B cell (primary cell): ENCODE results near the gene TMUB2. TPM values are rescaled to one million over a fixed set of nuclear protein-coding genes. Genes with fewer than 3 reads are reported as not detected.

Experiments
- ATAC-seq: fragments of 200-7000 bp; cut with Tn5 transposase; one replicate; pipeline ENCODE4 v1.10.0; 2021; ENCODE audit warnings: low read depth, mild to moderate bottlenecking, moderate number of reproducible peaks, moderate library complexity
- CTCF ChIA-PET: fragments of 350-600 bp; sonication (Branson Sonifier 250); formaldehyde crosslinking; loops from one replicate; lab custom pipeline; 2021; ENCODE audit warnings: antibody characterized with exemption, inconsistent platforms; lab: Charles Lee
- POLR2A ChIA-PET: fragments of 350-600 bp; sonication (Branson Sonifier 250); formaldehyde crosslinking; loops from one replicate; lab custom pipeline; 2021; ENCODE audit warnings: antibody characterized with exemption; lab: Charles Lee
- DNase-seq: peaks from one replicate; pipeline ENCODE4 v3.0.0; 2013
- H2AFZ ChIP-seq: 2 replicates; pipeline ENCODE4 v1.6.1; 2012; ENCODE audit warnings: mild to moderate bottlenecking, low read depth, low read length; ENCODE audit not compliant: insufficient read depth, poor library complexity, severe bottlenecking
- H3K27ac ChIP-seq, 2 donors: 1 replicate in 1 of 2; 2 replicates in 1 of 2; pipeline ENCODE4 v1.5.1; 2012 to 2013; ENCODE audit warnings: low read length in 2 of 2, mild to moderate bottlenecking in 2 of 2, moderate library complexity in 1 of 2
- H3K27me3 ChIP-seq, 4 experiments: fragments of 200-600 bp in 1 of 4; sonication (generic) in 1 of 4; replicated peaks in 1 of 4; 1 replicate in 2 of 4; 2 replicates in 2 of 4; pipeline versions ENCODE4 v1.6.1 to v1.7.0; 2013 to 2016; ENCODE audit warnings: low read length in 3 of 4, mild to moderate bottlenecking in 2 of 4, mixed read lengths in 1 of 4, moderate library complexity in 1 of 4; ENCODE audit not compliant: insufficient read depth in 4 of 4, control insufficient read depth in 3 of 4; ENCODE audit errors: control extremely low read depth in 1 of 4
- H3K36me3 ChIP-seq, 2 experiments: replicated peaks in 1 of 2; 1 replicate in 1 of 2; 2 replicates in 1 of 2; pipeline versions ENCODE4 v1.6.1 to v1.7.1; 2013; ENCODE audit warnings: low read length in 1 of 2; ENCODE audit not compliant: insufficient read depth in 2 of 2, control insufficient read depth in 1 of 2; ENCODE audit errors: control extremely low read depth in 1 of 2, extremely low read depth in 1 of 2
- H3K4me1 ChIP-seq, 2 donors: fragments of 200-600 bp in 1 of 2; sonication (generic) in 1 of 2; 1 replicate in 1 of 2; 2 replicates in 1 of 2; pipeline versions ENCODE4 v1.5.1 to v1.6.1; 2013 to 2017; ENCODE audit warnings: low read length in 2 of 2; ENCODE audit not compliant: control insufficient read depth in 2 of 2, insufficient read depth in 2 of 2
- H3K4me2 ChIP-seq: replicated peaks from 2 replicates; pipeline ENCODE3; 2012; ENCODE audit warnings: mild to moderate bottlenecking, low read depth, low read length; ENCODE audit not compliant: poor library complexity, severe bottlenecking
- H3K4me3 ChIP-seq, 5 experiments: fragments of 200-600 bp in 1 of 5; sonication (generic) in 1 of 5; 1 replicate in 3 of 5; 2 replicates in 2 of 5; pipeline versions ENCODE4 v1.5.1 to v1.7.0; 2011 to 2016; ENCODE audit warnings: low read length in 4 of 5, mild to moderate bottlenecking in 4 of 5, low read depth in 2 of 5, control low read depth in 1 of 5, moderate library complexity in 1 of 5; ENCODE audit not compliant: insufficient read depth in 1 of 5; ENCODE audit errors: control extremely low read depth in 1 of 5, extremely low read depth in 1 of 5
- H3K79me2 ChIP-seq: fragments of 200-600 bp; sonication (generic); one replicate; pipeline ENCODE4 v1.6.0; 2016; ENCODE audit warnings: low read length; ENCODE audit not compliant: control insufficient read depth, insufficient read depth
- H3K9ac ChIP-seq: fragments of 200-600 bp; sonication (generic); 2 replicates; pipeline ENCODE4 v1.6.1; 2017; ENCODE audit warnings: mild to moderate bottlenecking, low read length, moderate library complexity
- H3K9me3 ChIP-seq, 3 donors: one replicate each; pipeline versions ENCODE4 v1.6.1 to v1.7.1; 2013; ENCODE audit warnings: low read length in 2 of 3; ENCODE audit not compliant: control insufficient read depth in 2 of 3, insufficient read depth in 1 of 3; ENCODE audit errors: control extremely low read depth in 1 of 3
- H4K20me1 ChIP-seq: 2 replicates; pipeline ENCODE4 v1.6.0; 2012; ENCODE audit warnings: mild to moderate bottlenecking, low read length; ENCODE audit not compliant: insufficient read depth, control insufficient read depth, poor library complexity, severe bottlenecking
- H3K27ac Mint-ChIP-seq: one replicate; pipeline ENCODE4 v1.8.0; 2021; ENCODE audit warnings: mixed read lengths
- H3K27me3 Mint-ChIP-seq: one replicate; pipeline ENCODE4 v1.8.0; 2021; ENCODE audit warnings: mixed read lengths
- H3K4me1 Mint-ChIP-seq: one replicate; pipeline ENCODE4 v1.8.0; 2021; ENCODE audit warnings: mixed read lengths
- H3K4me3 Mint-ChIP-seq: one replicate; pipeline ENCODE4 v1.8.0; 2021; ENCODE audit warnings: mixed read lengths
- H3K9me3 Mint-ChIP-seq: one replicate; pipeline ENCODE4 v1.8.0; 2022; ENCODE audit warnings: mixed read lengths; ENCODE audit not compliant: insufficient read depth
- CTCF ChIP-seq: fragments of 200-600 bp; IDR thresholded peaks from one replicate; pipeline ENCODE4 v1.8.0; 2022; ENCODE audit warnings: antibody characterized with exemption, mild to moderate bottlenecking
- EZH2 ChIP-seq: IDR thresholded peaks from 2 replicates; pipeline ENCODE4 v1.6.1; 2012; ENCODE audit warnings: borderline replicate concordance, low read depth, mild to moderate bottlenecking, moderate library complexity, low read length; ENCODE audit not compliant: insufficient read depth, poor library complexity, severe bottlenecking
- WGBS: methylation state at CpG from one replicate; pipeline ENCODE4 v1.1.5; 2013; ENCODE audit warnings: missing lambda C conversion rate; ENCODE audit not compliant: insufficient coverage; 5-methylcytosine and 5-hydroxymethylcytosine counted together
- intact Hi-C: fragments of 100-400 bp; cut with micrococcal nuclease; formaldehyde crosslinking; loops from one replicate; pipeline ENCODE4 v1.10.0; 2022
- polyA plus RNA-seq: library from polyadenylated mRNA; depleted of rRNA; stranded (reverse); fragments of >200 nt; gene quantifications from 2 replicates; pipeline ENCODE4 v1.2.3, GENCODE V29; 2012
- total RNA-seq, 2 donors: library from RNA; stranded (reverse); fragments of 120-200 nt in 1 of 2; gene quantifications; 1 replicate in 1 of 2; 2 replicates in 1 of 2; pipeline versions ENCODE4 v1.2.3 to v1.2.4, GENCODE V29; 2013 to 2022

Gene TMUB2
- total and polyA plus RNA-seq, 2 donors (not counting 1 experiment from before 2014, with no cell fraction given) = 52.3 to 114 TPM

GRCh38 chr17:44178133-44178532, 8.6 kb upstream of the TMUB2 start:
- TF ChIP-seq CTCF (no peak), EZH2 (no peak)
- Mint-ChIP-seq H3K9me3 (no peaks in the 10 kb centered on the region), H3K4me1 (peaks cover 5% of the 10 kb centered on the region), H3K27ac (no peak overlapping the region), H3K27me3 (no peaks in the 10 kb centered on the region), H3K4me3 (no peak overlapping the region)
- WGBS = 98% methylated on average over 14 of the region's 14 CpGs
- H3K4me3 ChIP-seq = no peak overlapping the region
- peaks cover 10% of the 10 kb centered on the region for H4K20me1 ChIP-seq
- H3K4me1 ChIP-seq = no peaks in the 10 kb centered on the region
- DNase-seq (no peak), ATAC-seq (no peak)
- H3K36me3 ChIP-seq = peaks cover 2 to 20% of the 10 kb centered on the region in 2 experiments
- H3K9me3 ChIP-seq = no peaks in the 10 kb centered on the region
- no peaks in the 10 kb centered on the region for H3K27me3 ChIP-seq
- no peak overlapping the region for H3K9ac ChIP-seq
- H3K4me2 ChIP-seq = no peak overlapping the region
- intact Hi-C loops = no loop called here
- no peak overlapping the region for H3K27ac ChIP-seq
- ChIA-PET CTCF (no interaction called here), POLR2A (no interaction called here)
- H3K79me2 ChIP-seq = peaks cover 7% of the 10 kb centered on the region
- no peak overlapping the region for H2AFZ ChIP-seq

GRCh38 chr17:44183024-44183423, 3.7 kb upstream of the TMUB2 start:
- no peak overlapping the region for H3K4me3 ChIP-seq
- CTCF ChIA-PET = interaction anchor here (0.9 kb wide), 1 partner anchor 148 kb away, joined by 3 read pairs; no protein-coding TSS in a partner anchor
- POLR2A ChIA-PET = interaction anchor here (0.6 kb wide), 1 partner anchor 48 kb away, joined by 4 read pairs; no protein-coding TSS in a partner anchor
- no peak overlapping the region for H3K4me2 ChIP-seq
- peaks cover 35% of the 10 kb centered on the region for H4K20me1 ChIP-seq
- H2AFZ ChIP-seq = no peak overlapping the region
- WGBS = no CpG with 5 or more reads among the region's 2 CpGs
- H3K27ac Mint-ChIP-seq = no peak overlapping the region
- intact Hi-C loops = no loop called here
- H3K4me1 Mint-ChIP-seq = peaks cover 34% of the 10 kb centered on the region
- H3K27ac ChIP-seq = no peak overlapping the region
- peaks cover 2 to 16% of the 10 kb centered on the region in 2 experiments for H3K36me3 ChIP-seq
- peaks cover 50% of the 10 kb centered on the region for H3K79me2 ChIP-seq
- DNase-seq = no peak
- ATAC-seq = no peak
- H3K27me3 ChIP-seq = no peaks in the 10 kb centered on the region
- H3K9me3 ChIP-seq = no peaks in the 10 kb centered on the region
- no peak overlapping the region for H3K4me3 Mint-ChIP-seq
- H3K9me3 Mint-ChIP-seq = no peaks in the 10 kb centered on the region
- TF ChIP-seq CTCF = no peak
- no peak for TF ChIP-seq EZH2
- no peak overlapping the region for H3K9ac ChIP-seq
- peaks cover 16 to 19% of the 10 kb centered on the region in 2 donors for H3K4me1 ChIP-seq
- no peaks in the 10 kb centered on the region for H3K27me3 Mint-ChIP-seq
